GM10266 (cell line): ENCODE results near the gene ARMC10.
"Not testable (repeated sequence)": the region's sequence is repeated elsewhere in the genome, so short reads cannot be mapped to it uniquely, and the experiment has no call there.

Experiments used
- DNase-seq: peaks from one replicate; pipeline ENCODE4 v3.0.0; 2012; ENCODE audit errors: extremely low spot score
- TF ChIP-seq, protein P1 (sequence below): IDR thresholded peaks from 2 replicates; pipeline ENCODE4 v1.5.1; 2012; ENCODE audit warnings: mild to moderate bottlenecking, low read depth; ENCODE audit not compliant: control insufficient read depth, insufficient read depth; ENCODE audit errors: missing control alignments

The ARMC10 gene

DNA sequence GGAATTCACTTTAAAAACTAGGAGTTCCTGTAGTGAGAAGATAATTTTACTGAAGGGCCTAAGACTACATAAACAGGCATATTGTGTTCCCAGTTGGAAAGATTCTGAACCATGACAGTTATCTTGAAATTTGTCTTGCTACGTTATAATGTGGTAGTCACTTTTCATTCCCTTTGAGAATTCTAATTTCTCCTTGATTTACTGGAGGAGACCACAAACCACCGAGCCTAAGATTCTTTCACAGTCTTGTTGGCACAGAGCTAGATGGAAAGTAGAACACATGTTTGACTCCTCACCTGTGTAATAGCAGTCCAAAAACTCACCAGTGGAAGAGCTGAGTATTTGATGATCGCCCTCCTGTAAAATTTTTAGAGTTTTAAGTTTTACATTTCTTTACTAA lies 4.9 kb downstream of the ARMC10 start:
- no peak for DNase-seq

DNA sequence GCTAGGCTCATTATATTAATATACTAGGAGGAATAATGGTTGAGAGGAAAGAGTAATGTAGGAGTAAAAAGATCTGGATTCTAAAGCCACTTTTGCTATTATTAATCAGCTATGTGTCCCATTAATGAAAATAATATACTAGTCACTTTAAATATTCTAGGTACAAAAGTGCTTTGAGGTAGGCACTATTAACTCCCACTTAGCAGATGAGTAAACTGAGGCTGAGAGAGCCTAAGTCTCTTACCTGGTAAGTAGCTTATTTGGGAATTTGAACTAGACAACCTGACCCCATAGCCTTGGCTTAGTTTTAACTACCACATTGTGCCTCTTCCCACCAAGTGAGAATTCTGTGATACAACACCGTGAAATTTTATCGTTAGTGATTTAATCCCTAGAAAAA lies 6.0 kb downstream of the ARMC10 start:
- TF ChIP-seq, protein P1, sequence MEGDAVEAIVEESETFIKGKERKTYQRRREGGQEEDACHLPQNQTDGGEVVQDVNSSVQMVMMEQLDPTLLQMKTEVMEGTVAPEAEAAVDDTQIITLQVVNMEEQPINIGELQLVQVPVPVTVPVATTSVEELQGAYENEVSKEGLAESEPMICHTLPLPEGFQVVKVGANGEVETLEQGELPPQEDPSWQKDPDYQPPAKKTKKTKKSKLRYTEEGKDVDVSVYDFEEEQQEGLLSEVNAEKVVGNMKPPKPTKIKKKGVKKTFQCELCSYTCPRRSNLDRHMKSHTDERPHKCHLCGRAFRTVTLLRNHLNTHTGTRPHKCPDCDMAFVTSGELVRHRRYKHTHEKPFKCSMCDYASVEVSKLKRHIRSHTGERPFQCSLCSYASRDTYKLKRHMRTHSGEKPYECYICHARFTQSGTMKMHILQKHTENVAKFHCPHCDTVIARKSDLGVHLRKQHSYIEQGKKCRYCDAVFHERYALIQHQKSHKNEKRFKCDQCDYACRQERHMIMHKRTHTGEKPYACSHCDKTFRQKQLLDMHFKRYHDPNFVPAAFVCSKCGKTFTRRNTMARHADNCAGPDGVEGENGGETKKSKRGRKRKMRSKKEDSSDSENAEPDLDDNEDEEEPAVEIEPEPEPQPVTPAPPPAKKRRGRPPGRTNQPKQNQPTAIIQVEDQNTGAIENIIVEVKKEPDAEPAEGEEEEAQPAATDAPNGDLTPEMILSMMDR, result no peak
- no peak for DNase-seq

More for the DNA sequence above, 4.9 kb downstream of the ARMC10 start:
- TF ChIP-seq, protein P1, result no peak

DNA sequence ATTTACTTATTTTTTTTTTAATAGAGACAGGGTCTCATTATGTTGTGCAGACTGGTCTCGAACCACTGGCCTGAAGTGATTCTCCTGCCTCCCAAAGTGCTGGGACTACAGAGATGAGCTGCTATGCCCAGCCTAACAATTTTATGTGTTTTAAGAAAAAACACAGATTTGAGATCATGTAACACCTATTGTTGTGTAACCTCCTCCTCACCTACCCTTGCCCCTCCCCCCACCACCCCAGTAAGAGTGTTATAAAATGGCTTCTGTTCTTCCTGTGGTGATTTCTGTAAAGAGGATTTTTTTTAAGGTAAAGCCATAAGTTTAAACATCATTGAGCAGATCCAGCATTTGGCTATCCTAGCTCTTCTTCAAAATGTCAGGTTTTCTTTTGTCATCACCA lies 7.6 kb downstream of the ARMC10 start:
- TF ChIP-seq, protein P1, result no peak

DNA sequence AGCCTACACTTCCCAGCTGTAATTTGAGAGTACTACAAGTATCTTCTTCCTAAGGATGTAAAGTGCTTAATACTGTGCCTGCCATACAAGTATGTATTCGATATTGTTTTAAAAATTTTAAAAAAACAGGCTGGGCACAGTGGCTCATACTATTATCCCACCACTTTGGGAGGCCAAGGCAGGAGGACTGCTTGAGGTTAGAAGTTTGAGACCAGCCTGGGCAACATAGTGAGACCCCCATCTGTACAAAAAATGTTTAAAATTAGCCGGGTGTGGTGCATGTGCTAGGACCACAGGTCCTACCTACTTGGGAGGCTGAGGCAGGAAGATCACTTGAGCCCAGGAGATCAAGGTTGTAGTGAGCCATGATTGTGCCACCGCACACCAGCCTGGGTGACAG lies 8.3 kb downstream of the ARMC10 start:
- TF ChIP-seq, protein P1, result no peak
- DNase-seq, result no peak

More for the DNA sequence above, 7.6 kb downstream of the ARMC10 start:
- DNase-seq, result no peak

DNA sequence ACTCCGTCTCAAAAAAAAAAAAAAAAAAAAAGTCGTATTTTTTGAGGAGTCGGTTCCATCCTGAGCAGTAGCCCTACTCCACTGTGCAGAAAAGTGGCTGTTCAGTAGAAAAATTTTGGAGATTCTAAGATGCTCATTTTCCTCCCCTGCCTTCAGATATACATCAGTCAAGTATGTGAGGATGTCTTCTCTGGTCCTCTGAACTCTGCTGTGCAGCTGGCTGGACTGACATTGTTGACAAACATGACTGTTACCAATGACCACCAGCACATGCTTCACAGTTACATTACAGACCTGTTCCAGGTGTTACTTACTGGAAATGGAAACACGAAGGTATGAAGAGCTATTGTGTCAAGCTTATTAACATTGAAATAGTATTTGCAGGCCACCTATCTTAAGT lies 17.4 kb downstream of the ARMC10 start:
- not testable (repeated sequence) for DNase-seq

DNA sequence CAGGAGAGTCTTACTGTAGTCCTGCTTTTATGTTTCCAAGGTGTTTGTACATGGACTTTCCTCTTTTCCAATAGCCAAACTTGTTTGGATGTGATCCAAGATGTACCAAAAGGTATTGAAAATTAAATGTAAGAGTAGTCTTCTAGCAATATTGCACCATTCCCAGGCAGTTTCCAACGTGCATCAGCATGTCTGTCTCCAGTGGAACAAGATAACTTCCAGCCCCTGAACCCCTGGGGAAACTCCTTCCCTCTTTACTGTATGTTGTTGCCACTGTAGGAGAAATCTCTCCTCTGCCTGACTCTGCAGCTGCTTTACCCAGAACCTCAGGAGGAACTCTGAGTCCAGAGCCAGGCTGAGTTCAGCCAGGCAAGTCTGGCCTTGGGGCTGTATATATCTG lies 18.5 kb downstream of the ARMC10 start:
- TF ChIP-seq, protein P1, result no peak
- no peak for DNase-seq

DNA sequence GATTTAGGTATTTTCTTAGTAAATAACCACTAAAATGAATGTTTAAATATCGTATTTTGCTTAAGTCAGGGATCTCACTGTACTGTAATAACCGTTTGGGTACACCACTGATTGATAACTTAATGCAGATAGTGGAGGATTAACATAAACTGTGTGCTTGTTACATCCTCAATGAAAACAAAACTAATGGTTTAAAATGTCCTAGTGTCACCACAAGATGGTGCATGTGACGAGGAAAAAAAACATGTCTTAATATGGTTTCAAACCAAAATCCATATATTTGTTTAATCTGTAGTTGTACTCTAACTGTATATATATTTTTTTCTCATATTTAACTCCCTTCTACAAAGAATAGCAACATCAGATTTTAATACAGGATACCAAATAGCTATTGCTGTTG lies 19.2 kb downstream of the ARMC10 start:
- no peak for DNase-seq
- TF ChIP-seq, protein P1, result no peak

DNA sequence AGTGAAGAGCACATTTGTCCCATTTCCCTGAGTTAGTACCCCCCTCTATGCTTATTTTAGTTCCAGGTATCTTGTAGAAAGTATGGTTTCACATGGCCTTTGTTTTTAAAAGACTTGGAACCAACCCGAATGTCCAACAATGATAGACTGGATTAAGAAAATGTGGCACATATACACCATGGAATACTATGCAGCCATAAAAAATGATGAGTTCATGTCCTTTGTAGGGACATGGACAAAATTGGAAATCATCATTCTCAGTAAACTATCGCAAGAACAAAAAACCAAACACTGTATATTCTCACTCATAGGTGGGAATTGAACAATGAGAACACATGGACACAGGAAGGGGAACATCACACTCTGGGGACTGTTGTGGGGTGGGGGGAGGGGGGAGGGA lies 20.6 kb downstream of the ARMC10 start:
- DNase-seq, result not testable (repeated sequence)
